GM12891 (cell line): ENCODE results near the gene TP53I11.

Experiments
- DNase-seq: peaks from one replicate; pipeline ENCODE4 v3.0.0; 2011; ENCODE audit warnings: low spot score; ENCODE audit not compliant: insufficient read length
- FAIRE-seq: peaks from 2 replicates; lab custom pipeline; 2011; peaks lifted over from hg19 to GRCh38; lab: Jason Lieb, UNC
- PAX5 ChIP-seq: IDR thresholded peaks from 2 replicates; pipeline ENCODE4 v1.6.1; 2011; ENCODE audit warnings: low read length, moderate library complexity, mild to moderate bottlenecking; ENCODE audit not compliant: insufficient read depth, severe bottlenecking
- POLR2A ChIP-seq: IDR thresholded peaks from 2 replicates; pipeline ENCODE4 v1.6.1; 2011; ENCODE audit warnings: low read depth, low read length, control low read depth
- POLR2AphosphoS5 ChIP-seq: IDR thresholded peaks from 2 replicates; pipeline ENCODE4 v1.6.1; 2011; ENCODE audit warnings: low read depth, low read length, control low read depth
- POU2F2 ChIP-seq: IDR thresholded peaks from 2 replicates; pipeline ENCODE4 v1.6.1; 2011; ENCODE audit warnings: low read depth, mild to moderate bottlenecking, control low read depth, low read length, moderate library complexity
- SPI1 ChIP-seq: IDR thresholded peaks from 2 replicates; pipeline ENCODE4 v1.6.1; 2011; ENCODE audit warnings: low read depth, low read length, control low read depth
- TAF1 ChIP-seq: IDR thresholded peaks from 2 replicates; pipeline ENCODE4 v1.6.1; 2011; ENCODE audit warnings: low read depth, low read length, control low read depth

TP53I11 gene

DNA sequence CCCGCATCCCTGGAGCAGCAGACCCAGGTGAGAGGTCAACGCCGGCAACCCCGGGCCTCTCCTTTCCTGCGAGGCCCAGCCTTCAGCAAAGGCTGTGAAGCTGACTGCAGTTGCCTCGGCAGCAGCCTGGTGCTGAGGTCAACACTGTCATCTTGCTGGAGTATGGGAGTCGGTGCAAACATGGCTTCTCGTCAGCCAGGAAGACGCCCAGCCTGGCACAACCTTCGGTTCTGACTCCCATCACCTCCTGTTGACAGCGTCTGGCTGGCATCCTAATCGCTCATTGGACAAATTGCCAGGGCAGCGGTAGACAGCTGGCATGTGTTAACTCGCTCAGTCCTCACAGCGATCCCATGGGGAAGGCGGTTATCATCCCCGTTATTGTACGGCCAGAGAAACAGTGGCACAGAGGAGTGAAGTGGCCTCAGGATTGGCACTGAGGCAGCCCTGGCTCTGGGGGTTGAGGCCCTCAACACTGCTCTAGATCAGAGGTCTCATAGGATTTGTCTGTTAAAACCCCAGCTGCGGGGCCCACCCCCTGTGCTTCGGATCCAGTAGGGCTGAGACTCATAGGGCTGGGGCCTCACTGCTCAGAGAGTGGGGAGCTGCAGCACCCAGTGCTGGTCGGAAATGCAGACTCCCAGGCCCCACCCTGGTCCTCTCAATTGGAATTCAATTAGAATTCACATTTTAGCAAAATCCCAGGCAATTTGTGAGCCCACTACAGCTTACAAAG is 39.3 kb upstream of the TP53I11 start:
- no peak for DNase-seq
- no peak for TF ChIP-seq PAX5
- no peak for TF ChIP-seq POLR2A
- TF ChIP-seq POU2F2: no peak
- TF ChIP-seq POLR2AphosphoS5: no peak
- TF ChIP-seq TAF1: no peak
- no peak for TF ChIP-seq SPI1
- FAIRE-seq: no peak

DNA sequence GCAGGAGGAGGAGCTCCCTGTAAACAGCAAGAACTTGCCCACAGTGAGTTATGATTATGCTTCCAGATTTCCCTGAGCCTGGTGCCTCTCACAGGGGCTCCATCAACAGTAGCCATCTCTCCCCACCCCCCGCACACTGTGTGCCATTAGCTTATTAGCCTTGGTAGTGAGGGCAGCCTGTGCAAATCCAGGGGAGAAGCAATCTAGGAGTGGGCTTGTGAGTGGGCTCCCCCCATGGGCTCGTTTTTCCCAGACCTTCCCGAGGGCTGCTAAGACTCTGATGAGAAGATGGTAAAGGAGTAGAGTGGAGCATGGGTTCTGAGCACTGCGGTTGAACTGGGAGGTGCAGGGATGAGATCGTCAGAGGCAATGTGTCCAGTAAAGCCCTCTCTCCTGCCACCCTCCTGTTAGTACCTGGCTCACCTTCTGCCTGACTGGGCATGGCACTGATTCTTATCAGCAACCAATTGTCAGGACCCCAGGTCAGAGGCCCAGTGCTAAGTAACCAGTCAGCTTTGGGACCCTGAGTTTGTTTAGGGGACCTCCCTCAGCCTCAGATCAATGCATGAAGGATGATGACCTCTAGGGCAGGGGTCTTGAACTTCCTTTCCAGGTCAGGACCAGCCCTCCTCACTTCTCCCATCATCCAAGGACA is 38.4 kb upstream of the TP53I11 start:
- FAIRE-seq: no peak

DNA sequence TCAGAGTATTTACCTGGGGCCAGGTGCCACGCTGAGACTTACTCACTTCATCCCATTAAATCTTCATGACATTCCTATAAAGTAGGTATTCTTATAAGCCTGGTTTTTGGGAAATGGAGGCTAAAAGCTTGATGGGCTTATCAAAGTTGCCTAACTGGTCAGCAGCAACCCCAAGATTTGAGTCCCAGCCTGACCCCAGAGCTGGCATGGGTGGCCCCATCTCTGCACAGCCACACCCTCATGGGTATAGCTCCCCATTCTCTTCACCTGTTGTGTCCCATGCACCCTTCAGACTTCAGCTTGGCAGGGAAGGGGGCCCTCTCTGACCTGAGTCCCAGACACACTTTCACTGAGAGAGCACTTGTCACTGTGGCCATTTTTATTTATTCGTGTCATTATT is 37.4 kb upstream of the TP53I11 start:
- DNase-seq (no peak), FAIRE-seq (no peak)
- TF ChIP-seq PAX5 (no peak), POLR2A (no peak), POU2F2 (no peak), TAF1 (no peak), POLR2AphosphoS5 (no peak), SPI1 (no peak)

More for the DNA sequence above, 38.4 kb upstream of the TP53I11 start:
- no peak for DNase-seq
- no peak for TF ChIP-seq PAX5
- TF ChIP-seq POU2F2: no peak
- no peak for TF ChIP-seq TAF1
- no peak for TF ChIP-seq SPI1
- no peak for TF ChIP-seq POLR2A

DNA sequence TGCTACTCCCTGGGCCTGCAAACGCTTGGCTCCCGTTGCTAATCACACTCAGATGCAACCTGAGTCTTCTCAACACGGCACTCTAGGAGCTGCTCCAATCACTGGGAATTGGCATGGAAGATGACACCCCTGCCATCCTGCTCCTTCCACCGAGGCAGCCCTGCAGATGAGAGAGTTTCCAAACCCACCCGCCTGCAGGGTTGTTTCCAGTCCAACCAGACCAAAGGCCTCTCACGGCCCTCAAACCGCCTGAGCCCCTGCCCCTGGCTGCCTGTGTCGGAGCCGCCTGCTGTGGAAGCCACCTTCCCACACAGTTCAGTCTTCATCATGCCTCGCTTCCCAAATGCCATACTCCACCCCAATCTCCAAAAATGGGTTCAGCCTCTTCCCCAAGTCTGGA is 36.8 kb upstream of the TP53I11 start:
- FAIRE-seq (no peak), DNase-seq (no peak)
- TF ChIP-seq POU2F2 (no peak), PAX5 (no peak), TAF1 (no peak), SPI1 (no peak), POLR2A (no peak), POLR2AphosphoS5 (no peak)

DNA sequence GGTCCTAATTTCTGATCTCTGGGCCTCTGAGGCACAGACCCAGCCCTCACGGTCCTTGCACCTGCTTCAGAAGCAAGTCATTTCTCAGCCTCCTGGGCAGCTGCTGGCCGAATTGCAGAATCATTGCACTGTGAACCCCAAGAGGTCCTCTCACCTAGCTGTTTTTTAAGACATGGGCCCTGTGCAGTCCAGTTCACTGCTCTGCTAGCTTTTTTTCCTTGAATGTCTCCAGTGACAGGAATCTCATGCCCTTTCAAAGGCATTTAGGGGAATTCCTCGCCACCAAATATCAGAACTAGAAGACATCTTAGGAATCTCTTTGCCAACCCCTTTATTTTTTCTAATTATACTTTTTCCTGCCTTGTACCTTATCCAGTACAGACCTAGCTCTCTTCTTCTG is 35.6 kb upstream of the TP53I11 start:
- TF ChIP-seq SPI1: no peak
- no peak for TF ChIP-seq POU2F2
- no peak for TF ChIP-seq TAF1
- no peak for TF ChIP-seq POLR2AphosphoS5
- no peak for TF ChIP-seq POLR2A
- no peak for TF ChIP-seq PAX5
- FAIRE-seq (no peak), DNase-seq (no peak)

DNA sequence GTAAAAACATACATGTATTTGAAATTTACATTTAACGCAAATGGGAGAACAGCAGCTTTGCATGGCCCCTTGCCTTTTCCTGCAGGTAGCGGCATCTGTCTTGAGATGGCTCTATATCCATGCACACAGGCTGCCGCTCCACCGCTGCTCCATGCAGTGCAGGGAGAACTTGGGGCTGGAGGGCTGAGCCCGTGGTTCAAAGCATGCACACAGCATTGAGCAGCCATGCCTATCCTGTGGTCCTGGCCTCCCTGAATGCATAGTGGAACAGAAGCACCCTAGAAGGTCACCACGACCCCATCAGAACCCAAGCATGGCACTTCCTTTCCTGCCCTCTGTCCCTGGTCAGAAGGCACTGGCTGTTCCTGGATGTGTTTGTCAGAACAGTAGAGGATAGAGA is 35.0 kb upstream of the TP53I11 start:
- FAIRE-seq (no peak), DNase-seq (no peak)
- TF ChIP-seq PAX5 (no peak), POLR2AphosphoS5 (no peak), TAF1 (no peak), SPI1 (no peak), POU2F2 (no peak), POLR2A (no peak)

DNA sequence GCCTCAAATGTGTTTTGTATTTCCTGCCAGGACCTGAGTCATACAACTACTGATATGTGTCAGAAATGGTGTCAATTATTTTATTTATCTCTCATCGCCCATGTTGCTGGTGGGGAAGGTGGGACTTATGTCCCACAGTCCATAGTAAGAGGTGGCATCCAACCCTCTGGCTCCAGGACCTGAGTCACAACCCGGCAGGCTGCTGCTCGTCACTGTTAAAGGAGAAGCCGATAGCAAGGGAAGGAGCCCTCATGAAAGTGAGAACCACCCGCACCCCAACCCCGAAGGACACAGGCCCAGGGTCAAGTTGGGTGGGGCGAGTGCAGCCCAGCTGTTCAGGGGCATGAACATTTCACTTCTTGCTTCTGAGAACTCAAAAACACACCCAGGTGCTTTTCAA is 33.1 kb upstream of the TP53I11 start:
- TF ChIP-seq POLR2A (no peak), POLR2AphosphoS5 (no peak), PAX5 (no peak), SPI1 (no peak), TAF1 (no peak), POU2F2 (no peak)
- DNase-seq (no peak), FAIRE-seq (no peak)

DNA sequence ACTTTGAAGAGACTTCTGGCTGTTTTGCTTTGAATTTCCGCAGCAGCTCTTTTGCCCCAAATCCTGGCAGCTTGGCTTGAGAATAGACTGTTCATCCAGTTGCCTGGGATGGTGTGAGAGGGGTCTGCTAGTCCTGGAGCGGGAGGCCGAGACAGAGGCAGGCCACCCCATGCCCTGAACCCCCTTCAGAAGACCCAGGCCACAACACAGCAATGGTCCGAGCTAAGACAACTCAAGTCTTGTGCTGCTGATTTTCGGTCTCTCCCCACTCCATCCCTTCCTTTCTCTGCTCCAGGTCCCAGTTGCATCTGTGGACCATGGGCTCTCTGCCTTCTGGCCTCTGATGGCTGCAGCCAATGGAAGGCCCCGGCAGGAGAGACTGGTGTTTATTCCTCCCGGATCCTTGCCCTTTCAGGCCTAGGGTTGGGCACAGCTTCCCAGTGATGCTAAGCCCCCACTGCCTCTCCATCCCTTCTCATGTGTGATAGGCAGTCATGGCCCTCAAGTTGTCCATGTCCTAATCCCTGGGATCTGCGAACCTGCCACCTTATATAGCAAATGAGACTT is 31.9 kb upstream of the TP53I11 start:
- DNase-seq (no peak), FAIRE-seq (no peak)
- TF ChIP-seq POLR2AphosphoS5 (no peak), TAF1 (no peak), SPI1 (no peak), PAX5 (no peak), POLR2A (no peak), POU2F2 (no peak)
